Gastroesophageal sphincter (tissue), 3 donors: ENCODE results near the gene KCNN4.

Experiments
- CTCF ChIP-seq, 4 experiments: fragments of 200-600 bp in 2 of 4; fragments of 450-650 bp in 2 of 4; sonication (generic) in 1 of 4; IDR thresholded peaks; one replicate each; pipeline ENCODE4 v1.5.1; 2017 to 2019; ENCODE audit warnings: antibody characterized with exemption in 4 of 4, mild to moderate bottlenecking in 2 of 4, moderate library complexity in 2 of 4
- POLR2AphosphoS5 ChIP-seq: sonication (generic); formaldehyde crosslinking; IDR thresholded peaks from one replicate; pipeline ENCODE4 v1.6.1; 2017; ENCODE audit warnings: antibody characterized with exemption

DNA sequence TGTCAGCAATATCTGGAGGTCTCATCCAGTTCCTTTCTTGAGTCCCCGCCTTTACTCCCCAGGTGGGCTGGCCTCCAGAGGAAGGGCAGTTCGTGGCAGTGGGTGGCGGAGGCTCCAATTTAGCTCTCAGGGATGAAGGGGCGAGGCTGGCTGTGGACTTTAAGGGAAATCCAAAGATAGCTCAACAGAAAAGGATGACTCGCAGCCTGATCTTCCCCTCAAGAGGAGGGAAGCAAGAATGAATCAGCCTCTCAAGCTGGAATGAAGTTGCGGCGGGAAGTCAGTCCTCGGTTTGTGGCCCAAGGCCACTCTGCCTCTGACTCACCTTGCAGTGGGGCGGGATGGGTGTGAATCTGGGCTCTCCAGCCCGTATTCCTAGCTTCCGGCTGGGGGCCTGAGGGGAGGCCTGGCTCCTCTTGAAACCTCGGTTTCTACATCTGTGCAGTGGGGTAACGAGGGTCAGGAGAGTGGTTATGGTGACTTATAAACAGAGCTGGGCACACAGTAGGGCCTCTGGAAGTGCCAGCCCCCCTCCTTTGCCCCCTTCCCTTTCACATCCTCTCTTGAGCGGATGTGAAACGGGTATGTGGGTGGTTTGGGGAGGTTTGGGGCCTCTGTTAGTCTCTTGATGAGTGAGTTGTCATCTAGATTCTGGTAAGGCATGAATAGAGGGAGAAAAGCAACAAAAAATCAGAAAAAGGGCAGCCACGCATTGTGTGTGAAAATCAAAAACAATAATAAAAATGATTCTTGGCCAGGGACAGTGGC lies 15.5 kb downstream of the KCNN4 start:
- TF ChIP-seq CTCF (IDR thresholded peaks at IDR 0.05) (no peak), POLR2AphosphoS5 (no peak)
